KMS-11 (cell line): ENCODE results near the gene PHACTR3.

Experiments
- H2AFZ ChIP-seq: fragments of 200-600 bp; sonication (generic); 2 replicates; pipeline ENCODE4 v1.6.1; 2016; ENCODE audit warnings: antibody characterized with exemption, mixed run types, low read depth
- H3K27ac ChIP-seq: fragments of 200-600 bp; sonication (generic); 2 replicates; pipeline ENCODE4 v1.6.1; 2016; ENCODE audit warnings: mild to moderate bottlenecking, mixed run types
- H3K27me3 ChIP-seq: fragments of 200-600 bp; sonication (generic); 2 replicates; pipeline ENCODE4 v1.6.1; 2017; ENCODE audit warnings: mild to moderate bottlenecking, low read depth, mixed run types, moderate library complexity; ENCODE audit not compliant: insufficient read depth
- H3K36me3 ChIP-seq: fragments of 200-600 bp; sonication (generic); 2 replicates; pipeline ENCODE4 v1.6.1; 2017; ENCODE audit warnings: mild to moderate bottlenecking, mixed run types; ENCODE audit not compliant: insufficient read depth
- H3K4me1 ChIP-seq: fragments of 200-600 bp; sonication (generic); 2 replicates; pipeline ENCODE4 v1.6.1; 2016; ENCODE audit warnings: mild to moderate bottlenecking, low read depth, mixed run types; ENCODE audit not compliant: poor library complexity, severe bottlenecking
- H3K4me2 ChIP-seq: fragments of 200-600 bp; sonication (generic); 2 replicates; pipeline ENCODE4 v1.7.0; 2016; ENCODE audit warnings: mild to moderate bottlenecking, mixed run types
- H3K4me3 ChIP-seq: fragments of 200-600 bp; sonication (generic); IDR thresholded peaks from 2 replicates; pipeline ENCODE4 v1.6.1; 2017; ENCODE audit warnings: low read depth, low read length, mixed read lengths; ENCODE audit not compliant: insufficient read depth
- H3K79me2 ChIP-seq: fragments of 200-600 bp; sonication (generic); 2 replicates; pipeline ENCODE4 v1.6.1; 2016; ENCODE audit warnings: low read depth, mixed run types; ENCODE audit not compliant: insufficient read depth
- H3K9ac ChIP-seq: fragments of 200-600 bp; sonication (generic); 2 replicates; pipeline ENCODE4 v1.6.1; 2016; ENCODE audit warnings: mild to moderate bottlenecking, mixed run types
- H4K20me1 ChIP-seq: fragments of 200-600 bp; sonication (generic); 2 replicates; pipeline ENCODE4 v1.6.1; 2016; ENCODE audit warnings: mild to moderate bottlenecking, mixed run types; ENCODE audit not compliant: insufficient read depth
- TF ChIP-seq, protein P1 (sequence below): fragments of 200-600 bp; sonication (generic); conservative IDR thresholded peaks from 2 replicates; pipeline ENCODE4 v1.6.1; 2017; ENCODE audit warnings: low read depth, mild to moderate bottlenecking, antibody characterized with exemption, low read length, moderate library complexity, mixed read lengths

The PHACTR3 gene

DNA sequence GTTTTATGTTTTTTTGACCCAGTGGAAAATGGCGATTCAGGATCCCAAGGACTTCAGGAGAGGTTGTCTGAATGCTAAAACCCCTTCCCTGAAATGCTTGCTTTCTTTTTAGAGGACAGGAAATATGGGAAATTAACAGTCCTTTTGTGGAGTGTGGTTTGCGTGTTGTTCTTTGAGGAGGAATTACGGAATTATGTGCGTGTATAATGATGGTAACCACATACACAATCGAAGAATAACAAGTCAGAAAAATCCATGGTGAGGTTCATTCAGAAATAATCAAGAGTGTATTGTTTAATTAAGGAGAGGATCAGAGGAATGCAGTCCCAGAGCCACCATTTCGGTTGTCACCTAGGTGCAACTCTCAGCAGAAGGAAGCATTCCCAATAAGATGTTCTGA is 73.2 kb downstream of the PHACTR3 start:
- H3K4me3 ChIP-seq = no peak overlapping the region
- TF ChIP-seq, protein P1, sequence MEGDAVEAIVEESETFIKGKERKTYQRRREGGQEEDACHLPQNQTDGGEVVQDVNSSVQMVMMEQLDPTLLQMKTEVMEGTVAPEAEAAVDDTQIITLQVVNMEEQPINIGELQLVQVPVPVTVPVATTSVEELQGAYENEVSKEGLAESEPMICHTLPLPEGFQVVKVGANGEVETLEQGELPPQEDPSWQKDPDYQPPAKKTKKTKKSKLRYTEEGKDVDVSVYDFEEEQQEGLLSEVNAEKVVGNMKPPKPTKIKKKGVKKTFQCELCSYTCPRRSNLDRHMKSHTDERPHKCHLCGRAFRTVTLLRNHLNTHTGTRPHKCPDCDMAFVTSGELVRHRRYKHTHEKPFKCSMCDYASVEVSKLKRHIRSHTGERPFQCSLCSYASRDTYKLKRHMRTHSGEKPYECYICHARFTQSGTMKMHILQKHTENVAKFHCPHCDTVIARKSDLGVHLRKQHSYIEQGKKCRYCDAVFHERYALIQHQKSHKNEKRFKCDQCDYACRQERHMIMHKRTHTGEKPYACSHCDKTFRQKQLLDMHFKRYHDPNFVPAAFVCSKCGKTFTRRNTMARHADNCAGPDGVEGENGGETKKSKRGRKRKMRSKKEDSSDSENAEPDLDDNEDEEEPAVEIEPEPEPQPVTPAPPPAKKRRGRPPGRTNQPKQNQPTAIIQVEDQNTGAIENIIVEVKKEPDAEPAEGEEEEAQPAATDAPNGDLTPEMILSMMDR = no peak
- no peaks in the 10 kb centered on the region for H3K4me1 ChIP-seq
- no peak overlapping the region for H3K27ac ChIP-seq
- H2AFZ ChIP-seq = no peak overlapping the region
- H3K79me2 ChIP-seq = no peaks in the 10 kb centered on the region
- no peaks in the 10 kb centered on the region for H3K36me3 ChIP-seq
- no peak overlapping the region for H3K9ac ChIP-seq
- H4K20me1 ChIP-seq = no peaks in the 10 kb centered on the region
- no peak overlapping the region for H3K4me2 ChIP-seq
- peaks cover 21% of the 10 kb centered on the region for H3K27me3 ChIP-seq

DNA sequence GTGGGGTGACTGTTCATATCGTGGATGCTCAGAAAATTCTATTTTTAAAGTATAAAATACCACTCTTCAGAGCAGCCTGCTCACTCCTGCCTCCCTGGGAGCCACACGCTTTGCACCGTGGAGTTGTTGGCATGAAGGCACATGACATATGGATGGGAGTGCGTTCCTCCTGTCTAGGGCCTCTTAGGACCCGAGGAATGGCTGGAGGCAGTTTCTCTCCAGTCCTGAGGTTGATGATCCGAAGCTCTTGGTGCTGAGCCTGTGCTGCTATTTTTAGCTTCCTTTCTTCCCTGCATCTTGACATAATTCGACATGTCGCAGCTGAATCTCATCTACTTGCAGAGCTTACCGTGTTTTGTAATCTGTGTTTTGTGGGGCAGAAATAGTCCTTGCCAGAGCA is 73.9 kb downstream of the PHACTR3 start:
- H3K36me3 ChIP-seq = no peaks in the 10 kb centered on the region
- H3K4me1 ChIP-seq = no peaks in the 10 kb centered on the region
- H4K20me1 ChIP-seq = no peaks in the 10 kb centered on the region
- H3K4me3 ChIP-seq = no peak overlapping the region
- TF ChIP-seq, protein P1 = no peak
- H3K9ac ChIP-seq = no peak overlapping the region
- H3K4me2 ChIP-seq = no peak overlapping the region
- peaks cover 21% of the 10 kb centered on the region for H3K27me3 ChIP-seq
- no peak overlapping the region for H3K27ac ChIP-seq
- H2AFZ ChIP-seq = no peak overlapping the region
- H3K79me2 ChIP-seq = no peaks in the 10 kb centered on the region

DNA sequence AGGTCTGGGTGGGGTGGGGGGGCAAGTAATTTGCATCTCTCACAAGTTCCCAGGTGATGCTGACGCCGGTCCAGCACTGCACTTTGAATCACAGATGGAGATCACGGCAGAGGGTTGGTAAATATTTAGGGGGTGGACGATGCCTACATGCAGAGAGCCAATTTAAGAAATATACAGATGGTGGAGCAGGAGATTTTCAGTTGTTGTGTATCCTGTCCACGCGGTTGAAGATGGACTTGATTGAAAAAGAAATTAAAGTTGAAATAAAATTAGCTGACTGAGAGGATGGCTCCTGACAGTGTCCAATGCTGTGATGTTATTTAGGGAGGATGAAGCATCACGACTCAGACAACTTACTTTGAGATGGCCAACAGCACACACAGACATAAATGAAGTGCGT is 74.6 kb downstream of the PHACTR3 start:
- no peak overlapping the region for H3K9ac ChIP-seq
- no peak overlapping the region for H3K27ac ChIP-seq
- H3K36me3 ChIP-seq = no peaks in the 10 kb centered on the region
- no peak overlapping the region for H2AFZ ChIP-seq
- no peaks in the 10 kb centered on the region for H3K4me1 ChIP-seq
- H3K4me3 ChIP-seq = no peak overlapping the region
- H3K4me2 ChIP-seq = no peak overlapping the region
- TF ChIP-seq, protein P1 = no peak
- H3K27me3 ChIP-seq = peaks cover 15% of the 10 kb centered on the region
- H4K20me1 ChIP-seq = no peaks in the 10 kb centered on the region
- H3K79me2 ChIP-seq = no peaks in the 10 kb centered on the region

DNA sequence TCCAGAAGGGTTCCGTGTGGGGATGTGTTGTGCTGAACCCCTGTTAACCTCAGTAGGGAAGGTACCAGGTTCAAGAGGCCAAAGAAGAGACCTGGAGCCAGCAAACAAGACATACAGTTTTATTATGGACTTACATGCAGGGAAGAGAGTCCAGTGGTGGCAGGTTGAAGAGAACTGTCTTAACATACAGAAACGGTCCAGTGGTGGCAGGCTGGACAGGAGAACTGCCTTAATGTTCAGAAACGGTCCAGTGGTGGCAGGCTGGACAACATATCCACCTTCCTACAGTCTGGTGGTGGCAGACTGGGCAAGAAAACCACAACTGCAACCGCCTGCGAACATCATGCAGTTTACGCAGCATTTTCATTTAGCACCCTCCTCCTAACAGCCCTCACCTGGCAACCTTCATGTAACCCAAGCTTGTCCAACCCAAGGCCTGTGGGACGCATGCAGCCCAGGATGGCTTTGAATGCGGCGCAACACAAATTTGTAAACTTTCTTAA is 75.9 kb downstream of the PHACTR3 start:
- Histone ChIP-seq H3K27me3 (peaks cover 10% of the 10 kb centered on the region; the same call in 1 of the 2 replicates), H3K79me2 (no peaks in the 10 kb centered on the region), H2AFZ (no peak overlapping the region), H4K20me1 (no peaks in the 10 kb centered on the region), H3K4me3 (no peak overlapping the region), H3K4me2 (no peak overlapping the region), H3K9ac (no peak overlapping the region), H3K36me3 (no peaks in the 10 kb centered on the region), H3K4me1 (no peaks in the 10 kb centered on the region), H3K27ac (no peak overlapping the region)
- TF ChIP-seq, protein P1 = no peak
